ENCODE data around the gene ARTN.

The ARTN gene

GRCh38 chr1:43947874-43948437 is 14.4 kb downstream of the ARTN start:
- no peak for DNase-seq

GRCh38 chr1:43949678-43950077 is 16.1 kb downstream of the ARTN start:
- DNase-seq: peak; percentile 55

GRCh38 chr1:43951021-43951985 is 17.7 kb downstream of the ARTN start:
- DNase-seq: no peak

GRCh38 chr1:43952731-43953346 is 19.2 kb downstream of the ARTN start:
- no peak for DNase-seq

- no peak for DNase-seq
Measured at GRCh38 chr1:43953361-43953760, 19.8 kb downstream of the ARTN start.

- no peak for DNase-seq
Measured at GRCh38 chr1:43954036-43954435, 20.4 kb downstream of the ARTN start.

- no peak for DNase-seq
Measured at GRCh38 chr1:43956234-43956633, 22.6 kb downstream of the ARTN start.

- no peak for DNase-seq
Measured at GRCh38 chr1:43957407-43958040, 23.9 kb downstream of the ARTN start.

GRCh38 chr1:43958351-43959255 is 25.0 kb downstream of the ARTN start:
- no peak for DNase-seq

- no peak for DNase-seq
Measured at GRCh38 chr1:43960798-43961197, 27.2 kb downstream of the ARTN start.

- no peak for DNase-seq
Measured at GRCh38 chr1:43961692-43962091, 28.1 kb downstream of the ARTN start.

- no peak for DNase-seq
Measured at GRCh38 chr1:43962324-43962723, 28.7 kb downstream of the ARTN start.

- no peak for DNase-seq
Measured at GRCh38 chr1:43963006-43963405, 29.4 kb downstream of the ARTN start.

- no peak for DNase-seq
Measured at GRCh38 chr1:43963890-43964289, 30.3 kb downstream of the ARTN start.

GRCh38 chr1:43965316-43965715 is 31.7 kb downstream of the ARTN start:
- DNase-seq: no peak

- no peak for DNase-seq
Measured at GRCh38 chr1:43968348-43968948, 34.8 kb downstream of the ARTN start.

- DNase-seq: no peak
Measured at GRCh38 chr1:43969416-43969745, 35.8 kb downstream of the ARTN start.

GRCh38 chr1:43969746-43970466 is 36.3 kb downstream of the ARTN start, which contains the start of gene DPH2:
Gene DPH2 (plus strand): TSS chr1:43970010. CDS start chr1:43970176, 166 bp downstream.
- peak; percentile 98 for DNase-seq

GRCh38 chr1:43970502-43970901 is 36.9 kb downstream of the ARTN start:
- no peak for DNase-seq

GRCh38 chr1:43970911-43971310 is 37.3 kb downstream of the ARTN start:
- no peak for DNase-seq

- DNase-seq: no peak
Measured at GRCh38 chr1:43971336-43971980, 37.9 kb downstream of the ARTN start.

All from right hindlimb (tissue), 1 donor.